Measurements from ENCODE around the gene ATP4B. TPM values are rescaled to one million over a fixed set of nuclear protein-coding genes. Genes with fewer than 3 reads are reported as not detected.

The ATP4B gene
- polyA plus RNA-seq, 4 donors, result 0.54 TPM; not detected in 3

- H3K9me3 ChIP-seq (ENCODE audit: control insufficient read depth in 2 of 2, insufficient read depth in 1 of 2, low read depth in 1 of 2, low read length in 1 of 2), result peaks cover 0 to 29% of the 10 kb centered on the region in 2 donors
- no peak for DNase-seq
- peaks cover 23 to 59% (median 26%) of the 10 kb centered on the region in 3 donors for H3K36me3 ChIP-seq (ENCODE audit: control insufficient read depth in 3 of 3, insufficient read depth in 2 of 3, low read depth in 1 of 3, low read length in 3 of 3)
- no peaks in the 10 kb centered on the region for H3K27me3 ChIP-seq (ENCODE audit: control insufficient read depth in 3 of 3, insufficient read depth in 3 of 3, low read length in 3 of 3)
- 96 to 98% (median 98%) methylated on average over 27 of the region's 27 CpGs for WGBS, 3 donors
- no peaks in the 10 kb centered on the region for H3K4me1 ChIP-seq (ENCODE audit: control insufficient read depth in 3 of 3, insufficient read depth in 2 of 3, low read depth in 1 of 3, low read length in 2 of 3)
- no peak for FAIRE-seq
- H3K4me3 ChIP-seq (ENCODE audit: low read depth in 1 of 3, low read length in 3 of 3), result no peak overlapping the region
- H3K27ac ChIP-seq (ENCODE audit: low read depth in 1 of 3, low read length in 2 of 3), result no peak overlapping the region
Observed at GRCh38 chr13:113639616-113640262, 18.3 kb downstream of the ATP4B start.

- no peak for FAIRE-seq
- Histone ChIP-seq H3K4me3 (ENCODE audit: low read depth in 1 of 3, low read length in 3 of 3) (no peak overlapping the region), H3K9me3 (ENCODE audit: control insufficient read depth in 2 of 2, insufficient read depth in 1 of 2, low read depth in 1 of 2, low read length in 1 of 2) (peaks cover 0 to 25% of the 10 kb centered on the region in 2 donors), H3K36me3 (ENCODE audit: control insufficient read depth in 3 of 3, insufficient read depth in 2 of 3, low read depth in 1 of 3, low read length in 3 of 3) (peaks cover 23 to 64% (median 27%) of the 10 kb centered on the region in 3 donors), H3K27ac (ENCODE audit: low read depth in 1 of 3, low read length in 2 of 3) (no peak overlapping the region), H3K27me3 (ENCODE audit: control insufficient read depth in 3 of 3, insufficient read depth in 3 of 3, low read length in 3 of 3) (no peaks in the 10 kb centered on the region), H3K4me1 (ENCODE audit: control insufficient read depth in 3 of 3, insufficient read depth in 2 of 3, low read depth in 1 of 3, low read length in 2 of 3) (no peaks in the 10 kb centered on the region)
- no peak for DNase-seq
- WGBS, 3 donors, result 93 to 96% (median 96%) methylated on average over 8 of the region's 8 CpGs
Observed at GRCh38 chr13:113638806-113639205, 19.2 kb downstream of the ATP4B start.

DNA sequence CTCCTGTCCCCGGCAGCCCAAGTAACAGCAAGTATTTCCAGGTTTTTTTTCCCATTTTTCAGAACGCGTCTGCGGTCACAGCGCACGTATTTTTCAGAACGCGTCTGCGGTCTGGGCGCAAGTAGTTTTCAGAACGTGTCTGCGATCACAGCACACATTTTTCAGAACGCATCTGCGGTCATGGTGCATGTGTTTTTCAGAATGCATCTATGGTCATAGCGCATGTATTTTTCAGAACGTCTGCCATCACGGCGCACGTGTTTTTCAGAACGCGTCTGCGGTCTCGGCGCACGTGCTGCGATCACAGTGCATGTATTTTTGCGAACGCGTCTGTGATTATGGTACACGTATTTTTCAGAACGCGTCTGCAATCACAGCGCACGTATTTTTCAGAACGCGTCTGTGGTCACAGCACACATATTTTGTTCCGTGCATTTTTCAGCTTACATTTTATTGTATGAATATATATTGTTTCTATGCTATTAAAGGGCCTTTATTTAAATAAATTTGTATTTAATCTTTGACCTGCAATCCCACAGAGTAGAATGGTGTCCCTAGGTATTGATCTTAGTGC, 19.7 kb downstream of the ATP4B start:
- Histone ChIP-seq H3K36me3 (ENCODE audit: control insufficient read depth in 3 of 3, insufficient read depth in 2 of 3, low read depth in 1 of 3, low read length in 3 of 3) (peaks cover 23 to 70% (median 27%) of the 10 kb centered on the region in 3 donors), H3K4me3 (ENCODE audit: low read depth in 1 of 3, low read length in 3 of 3) (no peak overlapping the region), H3K27me3 (ENCODE audit: control insufficient read depth in 3 of 3, insufficient read depth in 3 of 3, low read length in 3 of 3) (no peaks in the 10 kb centered on the region), H3K9me3 (ENCODE audit: control insufficient read depth in 2 of 2, insufficient read depth in 1 of 2, low read depth in 1 of 2, low read length in 1 of 2) (peaks cover 0 to 22% of the 10 kb centered on the region in 2 donors), H3K4me1 (ENCODE audit: control insufficient read depth in 3 of 3, insufficient read depth in 2 of 3, low read depth in 1 of 3, low read length in 2 of 3) (no peaks in the 10 kb centered on the region), H3K27ac (ENCODE audit: low read depth in 1 of 3, low read length in 2 of 3) (no peak overlapping the region)
- DNase-seq (no peak), FAIRE-seq (no peak)
- WGBS, 3 donors, result 97 to 98% (median 98%) methylated on average over 37 of the region's 37 CpGs

DNA sequence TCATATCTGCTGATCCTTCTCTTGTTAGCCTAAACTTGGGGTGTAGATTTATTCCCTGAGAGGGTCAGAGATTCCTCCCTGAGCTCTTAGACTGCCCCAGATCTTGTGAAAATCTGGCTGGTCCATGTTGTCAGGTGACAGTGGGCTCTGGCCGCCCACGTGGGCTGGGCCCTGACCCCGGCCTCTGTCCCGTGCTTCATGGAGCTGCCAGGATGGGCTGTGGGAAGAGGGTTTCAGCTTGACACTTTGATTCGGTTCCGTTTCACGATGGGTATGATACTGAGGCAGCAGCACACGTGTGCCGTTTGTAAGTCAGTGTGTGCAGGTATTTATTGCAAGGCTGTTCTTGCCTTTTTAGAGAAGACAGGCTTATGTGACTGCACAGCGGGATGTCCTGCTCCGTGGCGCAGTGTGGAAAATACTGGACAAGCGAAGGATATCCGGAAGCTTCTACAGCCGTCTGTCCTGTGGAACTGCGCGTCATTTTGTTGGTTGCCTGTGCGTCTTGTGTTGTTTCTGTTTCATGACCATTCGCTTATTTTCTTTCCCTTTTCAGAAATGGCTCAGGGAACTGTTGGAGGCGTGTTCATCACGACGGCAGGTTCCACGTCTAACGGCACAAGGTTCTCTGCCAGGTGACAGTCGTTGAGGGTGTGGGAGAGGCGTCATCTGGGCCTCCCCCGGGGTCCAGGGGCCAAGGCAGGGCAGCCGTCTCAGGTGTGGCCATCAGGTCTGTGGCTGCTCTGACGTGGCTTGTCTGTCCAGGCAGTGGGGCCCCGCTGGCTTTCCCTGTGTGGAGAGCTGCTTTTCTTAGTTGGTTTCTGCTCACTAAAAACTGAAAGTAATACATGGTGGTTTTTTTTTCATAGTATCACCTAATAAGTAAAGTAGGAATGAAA, 20.5 kb downstream of the ATP4B start:
- Histone ChIP-seq H3K4me3 (ENCODE audit: low read depth in 1 of 3, low read length in 3 of 3) (no peak overlapping the region), H3K36me3 (ENCODE audit: control insufficient read depth in 3 of 3, insufficient read depth in 2 of 3, low read depth in 1 of 3, low read length in 3 of 3) (peaks cover 23 to 77% (median 27%) of the 10 kb centered on the region in 3 donors), H3K27ac (ENCODE audit: low read depth in 1 of 3, low read length in 2 of 3) (no peak overlapping the region), H3K27me3 (ENCODE audit: control insufficient read depth in 3 of 3, insufficient read depth in 3 of 3, low read length in 3 of 3) (no peaks in the 10 kb centered on the region), H3K9me3 (ENCODE audit: control insufficient read depth in 2 of 2, insufficient read depth in 1 of 2, low read depth in 1 of 2, low read length in 1 of 2) (peaks cover 0 to 18% of the 10 kb centered on the region in 2 donors), H3K4me1 (ENCODE audit: control insufficient read depth in 3 of 3, insufficient read depth in 2 of 3, low read depth in 1 of 3, low read length in 2 of 3) (no peaks in the 10 kb centered on the region)
- DNase-seq (no peak), FAIRE-seq (no peak)
- 91 to 94% (median 94%) methylated on average over 30 of the region's 30 CpGs for WGBS, 3 donors

DNA sequence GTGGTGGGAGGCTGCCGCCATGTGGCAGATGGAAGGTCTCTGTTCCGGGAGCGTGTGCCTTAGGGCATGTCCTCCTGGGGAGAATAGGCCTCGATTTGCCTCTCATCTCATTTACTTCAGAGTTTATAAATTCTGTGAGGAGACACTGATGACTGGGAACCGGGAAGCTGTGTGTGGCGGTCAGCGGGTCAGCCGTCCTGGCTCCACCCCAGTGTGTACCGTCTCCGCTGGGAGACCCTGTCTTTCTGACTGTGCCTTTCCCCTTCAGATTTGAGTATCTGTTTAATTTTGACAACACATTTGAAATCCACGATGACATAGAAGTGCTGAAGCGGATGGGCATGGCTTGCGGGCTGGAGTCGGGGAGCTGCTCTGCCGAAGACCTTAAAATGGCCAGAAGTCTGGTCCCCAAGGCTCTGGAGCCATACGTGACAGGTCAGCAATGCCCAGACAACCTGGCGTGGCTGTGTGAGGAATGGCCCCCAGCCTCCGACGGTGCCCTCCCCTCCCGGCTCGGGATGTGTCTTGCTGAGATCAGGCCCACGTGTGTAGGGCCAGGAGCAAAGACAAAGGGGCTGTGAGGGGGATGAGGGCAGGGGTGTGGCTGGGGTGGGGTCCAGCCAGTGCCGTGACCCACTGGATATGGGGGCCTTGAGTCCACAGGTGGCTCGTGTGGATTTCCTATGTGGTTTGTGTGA, 21.6 kb downstream of the ATP4B start:
- FAIRE-seq, result no peak
- peaks cover 0 to 11% of the 10 kb centered on the region in 2 donors for H3K9me3 ChIP-seq (ENCODE audit: control insufficient read depth in 2 of 2, insufficient read depth in 1 of 2, low read depth in 1 of 2, low read length in 1 of 2)
- no peak for DNase-seq
- no peak overlapping the region for H3K4me3 ChIP-seq (ENCODE audit: low read depth in 1 of 3, low read length in 3 of 3)
- H3K27me3 ChIP-seq (ENCODE audit: control insufficient read depth in 3 of 3, insufficient read depth in 3 of 3, low read length in 3 of 3), result no peaks in the 10 kb centered on the region
- H3K36me3 ChIP-seq (ENCODE audit: control insufficient read depth in 3 of 3, insufficient read depth in 2 of 3, low read depth in 1 of 3, low read length in 3 of 3), result peaks cover 21 to 82% (median 27%) of the 10 kb centered on the region in 3 donors
- 95 to 97% (median 96%) methylated on average over 24 of the region's 24 CpGs for WGBS, 3 donors
- H3K27ac ChIP-seq (ENCODE audit: low read depth in 1 of 3, low read length in 2 of 3), result no peak overlapping the region
- H3K4me1 ChIP-seq (ENCODE audit: control insufficient read depth in 3 of 3, insufficient read depth in 2 of 3, low read depth in 1 of 3, low read length in 2 of 3), result no peaks in the 10 kb centered on the region

DNA sequence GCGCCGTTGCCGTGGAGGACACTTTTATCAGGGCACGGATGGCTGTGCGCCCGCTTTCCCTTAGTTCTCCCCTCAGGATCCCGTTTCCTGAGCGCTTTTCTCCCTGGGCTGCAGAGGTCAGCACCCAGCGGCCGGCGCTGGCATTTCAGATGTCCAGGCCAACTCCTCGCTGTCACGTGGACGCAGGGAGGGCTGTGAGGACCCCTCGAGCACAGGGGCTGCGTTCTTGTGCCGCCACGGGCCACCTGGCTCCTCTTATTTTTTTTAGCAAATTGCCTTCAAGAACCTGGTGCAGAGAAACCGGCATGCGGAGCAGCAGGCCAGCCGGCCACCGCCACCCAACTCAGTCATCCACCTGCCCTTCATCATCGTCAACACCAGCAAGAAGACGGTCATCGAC, 22.3 kb downstream of the ATP4B start:
- Histone ChIP-seq H3K27ac (ENCODE audit: low read depth in 1 of 3, low read length in 2 of 3) (no peak overlapping the region), H3K36me3 (ENCODE audit: control insufficient read depth in 3 of 3, insufficient read depth in 2 of 3, low read depth in 1 of 3, low read length in 3 of 3) (peaks cover 21 to 87% (median 27%) of the 10 kb centered on the region in 3 donors), H3K27me3 (ENCODE audit: control insufficient read depth in 3 of 3, insufficient read depth in 3 of 3, low read length in 3 of 3) (no peaks in the 10 kb centered on the region), H3K4me1 (ENCODE audit: control insufficient read depth in 3 of 3, insufficient read depth in 2 of 3, low read depth in 1 of 3, low read length in 2 of 3) (no peaks in the 10 kb centered on the region), H3K4me3 (ENCODE audit: low read depth in 1 of 3, low read length in 3 of 3) (no peak overlapping the region), H3K9me3 (ENCODE audit: control insufficient read depth in 2 of 2, insufficient read depth in 1 of 2, low read depth in 1 of 2, low read length in 1 of 2) (peaks cover 0 to 10% of the 10 kb centered on the region in 2 donors)
- DNase-seq, result no peak
- FAIRE-seq, result no peak
- WGBS, 3 donors, result 96 to 98% (median 96%) methylated on average over 22 to 25 of the region's 25 CpGs

DNA sequence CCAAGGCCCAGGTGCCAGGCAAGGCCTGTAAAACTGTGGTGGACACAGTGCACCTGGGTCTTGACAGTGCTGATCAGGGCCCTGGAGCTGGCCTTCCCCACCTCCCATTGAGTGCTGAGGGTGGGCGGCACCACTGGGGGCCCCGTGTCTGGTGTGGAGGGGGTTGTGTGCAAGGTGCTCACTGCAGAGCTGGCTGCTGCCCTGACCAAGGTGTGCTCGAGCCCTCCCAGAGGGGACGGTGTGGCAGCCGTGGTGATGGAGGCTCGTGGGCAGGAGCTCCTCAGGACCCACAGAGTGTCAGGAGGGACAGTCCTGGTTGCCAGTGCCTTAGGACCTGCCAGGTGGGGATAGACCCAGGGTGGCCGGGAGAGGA, 23.0 kb downstream of the ATP4B start:
- WGBS, 3 donors, result 92 to 97% (median 95%) methylated on average over 7 of the region's 7 CpGs
- peaks cover 0 to 10% of the 10 kb centered on the region in 2 donors for H3K9me3 ChIP-seq (ENCODE audit: control insufficient read depth in 2 of 2, insufficient read depth in 1 of 2, low read depth in 1 of 2, low read length in 1 of 2)
- FAIRE-seq (no peak), DNase-seq (no peak)
- H3K27me3 ChIP-seq (ENCODE audit: control insufficient read depth in 3 of 3, insufficient read depth in 3 of 3, low read length in 3 of 3), result no peaks in the 10 kb centered on the region
- H3K36me3 ChIP-seq (ENCODE audit: control insufficient read depth in 3 of 3, insufficient read depth in 2 of 3, low read depth in 1 of 3, low read length in 3 of 3), result peaks cover 18 to 86% (median 24%) of the 10 kb centered on the region in 3 donors
- no peak overlapping the region for H3K27ac ChIP-seq (ENCODE audit: low read depth in 1 of 3, low read length in 2 of 3)
- no peaks in the 10 kb centered on the region for H3K4me1 ChIP-seq (ENCODE audit: control insufficient read depth in 3 of 3, insufficient read depth in 2 of 3, low read depth in 1 of 3, low read length in 2 of 3)
- H3K4me3 ChIP-seq (ENCODE audit: low read depth in 1 of 3, low read length in 3 of 3), result no peak overlapping the region
